GM12891 (cell line): Measurements from ENCODE around the gene TTC39B.

Source experiments
- PAX5 ChIP-seq: IDR thresholded peaks from 2 replicates; pipeline ENCODE4 v1.6.1; 2011; ENCODE audit warnings: low read length, moderate library complexity, mild to moderate bottlenecking; ENCODE audit not compliant: insufficient read depth, severe bottlenecking
- POLR2A ChIP-seq: IDR thresholded peaks from 2 replicates; pipeline ENCODE4 v1.6.1; 2011; ENCODE audit warnings: low read depth, low read length, control low read depth
- POLR2AphosphoS5 ChIP-seq: IDR thresholded peaks from 2 replicates; pipeline ENCODE4 v1.6.1; 2011; ENCODE audit warnings: low read depth, low read length, control low read depth
- TAF1 ChIP-seq: IDR thresholded peaks from 2 replicates; pipeline ENCODE4 v1.6.1; 2011; ENCODE audit warnings: low read depth, low read length, control low read depth

DNA sequence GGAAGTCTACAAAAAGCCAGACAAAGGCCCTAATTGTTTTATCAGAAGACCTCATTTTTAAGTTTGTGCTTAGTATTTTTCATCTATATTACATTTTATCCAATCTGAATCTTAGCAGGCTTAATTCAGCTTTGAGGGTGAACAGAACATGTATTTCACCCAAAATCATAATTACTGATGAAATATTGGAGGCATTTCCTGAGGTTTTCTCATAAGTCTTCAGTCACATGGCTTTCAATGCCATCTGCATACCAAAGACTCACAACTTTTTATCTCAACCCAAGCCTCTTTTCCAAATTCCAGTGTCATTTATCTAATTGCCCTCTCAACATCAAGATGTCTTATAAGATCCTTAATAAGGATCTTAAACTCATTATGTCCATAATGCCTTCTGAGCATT is 150.8 kb downstream of the TTC39B start:
- TF ChIP-seq POLR2A (no peak), POLR2AphosphoS5 (no peak), TAF1 (no peak), PAX5 (no peak)
